ENCODE results near the gene ZNF185.

DNA sequence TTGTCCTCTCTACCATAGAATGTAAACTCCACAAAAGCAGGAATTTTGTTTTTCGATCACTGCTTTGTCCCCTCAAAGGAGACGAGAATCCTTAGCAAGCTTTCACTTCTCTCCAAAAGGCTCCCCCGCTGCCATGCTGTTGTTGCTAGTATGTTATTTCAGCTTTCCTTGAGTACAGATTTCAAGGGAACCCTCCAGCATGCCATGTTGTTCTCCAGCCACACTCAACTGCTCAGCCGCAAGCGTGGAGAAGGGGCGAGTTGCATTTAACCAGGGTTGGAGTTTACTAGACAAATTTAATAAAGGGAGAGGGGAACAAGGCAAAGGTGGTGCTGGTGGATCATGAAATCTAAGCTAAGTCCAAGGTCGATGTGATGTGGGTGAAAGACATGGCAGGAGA is 43.9 kb upstream of the ZNF185 start:
- TF ChIP-seq CTCF (IDR thresholded peaks at IDR 0.05) (no peak), POLR2A (IDR thresholded peaks at IDR 0.05) (no peak)
